GM12801 (cell line): ENCODE measurements around the gene MUC2.

Source experiments
- TF ChIP-seq, protein P1 (sequence below): IDR thresholded peaks from one replicate; pipeline ENCODE4 v1.5.1; 2011; ENCODE audit warnings: control low read depth; ENCODE audit not compliant: insufficient read length; ENCODE audit errors: extremely low read depth

The MUC2 gene

DNA sequence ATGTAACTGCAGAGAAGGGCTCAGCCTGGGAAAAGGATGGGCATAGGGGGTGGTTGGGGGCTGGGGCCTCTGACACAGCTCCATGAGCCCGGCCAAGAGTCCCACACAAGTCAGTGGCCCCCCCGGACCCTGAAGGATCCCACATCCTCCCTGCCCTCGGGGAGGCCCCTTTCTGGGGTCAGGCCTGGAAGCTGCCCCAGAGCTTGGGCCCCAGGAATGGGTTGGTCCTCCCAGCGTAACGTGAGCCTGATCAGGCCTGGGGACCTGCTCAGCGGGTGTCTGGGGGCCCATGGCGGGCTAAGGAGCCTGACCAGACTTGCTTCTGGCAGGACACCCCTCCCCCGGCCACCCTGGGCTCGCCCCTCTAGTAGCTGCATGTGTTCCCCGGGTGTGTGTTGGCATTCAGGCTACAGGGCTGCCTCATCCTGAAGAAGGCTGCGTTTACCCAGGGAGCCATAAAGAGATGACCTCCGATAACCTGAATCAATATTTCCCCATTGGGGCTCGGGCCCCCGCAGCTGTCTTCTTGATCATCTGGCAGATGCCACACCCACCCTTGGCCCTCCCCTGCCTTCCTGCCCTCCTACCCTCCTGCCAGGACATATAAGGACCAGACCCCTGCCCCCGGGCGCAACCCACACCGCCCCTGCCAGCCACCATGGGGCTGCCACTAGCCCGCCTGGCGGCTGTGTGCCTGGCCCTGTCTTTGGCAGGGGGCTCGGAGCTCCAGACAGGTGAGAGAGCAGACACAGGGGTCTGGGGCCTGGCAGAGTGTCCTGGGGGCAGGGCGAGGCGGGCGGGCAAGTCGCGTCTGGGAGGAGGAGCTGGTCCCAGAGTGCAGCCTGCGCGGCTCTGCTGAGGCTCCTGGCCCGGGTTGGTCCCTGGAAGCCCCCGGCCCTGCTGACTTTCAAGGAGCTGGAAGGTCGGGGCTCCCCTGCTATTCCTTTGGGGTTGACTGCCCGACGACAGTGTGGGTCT lies at the start of gene MUC2:
Gene MUC2 (plus strand): TSS at position 631 of the 978 bp plus-strand sequence.
- TF ChIP-seq, protein P1, sequence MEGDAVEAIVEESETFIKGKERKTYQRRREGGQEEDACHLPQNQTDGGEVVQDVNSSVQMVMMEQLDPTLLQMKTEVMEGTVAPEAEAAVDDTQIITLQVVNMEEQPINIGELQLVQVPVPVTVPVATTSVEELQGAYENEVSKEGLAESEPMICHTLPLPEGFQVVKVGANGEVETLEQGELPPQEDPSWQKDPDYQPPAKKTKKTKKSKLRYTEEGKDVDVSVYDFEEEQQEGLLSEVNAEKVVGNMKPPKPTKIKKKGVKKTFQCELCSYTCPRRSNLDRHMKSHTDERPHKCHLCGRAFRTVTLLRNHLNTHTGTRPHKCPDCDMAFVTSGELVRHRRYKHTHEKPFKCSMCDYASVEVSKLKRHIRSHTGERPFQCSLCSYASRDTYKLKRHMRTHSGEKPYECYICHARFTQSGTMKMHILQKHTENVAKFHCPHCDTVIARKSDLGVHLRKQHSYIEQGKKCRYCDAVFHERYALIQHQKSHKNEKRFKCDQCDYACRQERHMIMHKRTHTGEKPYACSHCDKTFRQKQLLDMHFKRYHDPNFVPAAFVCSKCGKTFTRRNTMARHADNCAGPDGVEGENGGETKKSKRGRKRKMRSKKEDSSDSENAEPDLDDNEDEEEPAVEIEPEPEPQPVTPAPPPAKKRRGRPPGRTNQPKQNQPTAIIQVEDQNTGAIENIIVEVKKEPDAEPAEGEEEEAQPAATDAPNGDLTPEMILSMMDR = no peak

GRCh38 chr11:1025410-1026162 lies 49.1 kb upstream of the MUC2 start:
- TF ChIP-seq, protein P1 = no peak

- TF ChIP-seq, protein P1 = no peak
Observed at GRCh38 chr11:1026163-1026450, 48.6 kb upstream of the MUC2 start.

DNA sequence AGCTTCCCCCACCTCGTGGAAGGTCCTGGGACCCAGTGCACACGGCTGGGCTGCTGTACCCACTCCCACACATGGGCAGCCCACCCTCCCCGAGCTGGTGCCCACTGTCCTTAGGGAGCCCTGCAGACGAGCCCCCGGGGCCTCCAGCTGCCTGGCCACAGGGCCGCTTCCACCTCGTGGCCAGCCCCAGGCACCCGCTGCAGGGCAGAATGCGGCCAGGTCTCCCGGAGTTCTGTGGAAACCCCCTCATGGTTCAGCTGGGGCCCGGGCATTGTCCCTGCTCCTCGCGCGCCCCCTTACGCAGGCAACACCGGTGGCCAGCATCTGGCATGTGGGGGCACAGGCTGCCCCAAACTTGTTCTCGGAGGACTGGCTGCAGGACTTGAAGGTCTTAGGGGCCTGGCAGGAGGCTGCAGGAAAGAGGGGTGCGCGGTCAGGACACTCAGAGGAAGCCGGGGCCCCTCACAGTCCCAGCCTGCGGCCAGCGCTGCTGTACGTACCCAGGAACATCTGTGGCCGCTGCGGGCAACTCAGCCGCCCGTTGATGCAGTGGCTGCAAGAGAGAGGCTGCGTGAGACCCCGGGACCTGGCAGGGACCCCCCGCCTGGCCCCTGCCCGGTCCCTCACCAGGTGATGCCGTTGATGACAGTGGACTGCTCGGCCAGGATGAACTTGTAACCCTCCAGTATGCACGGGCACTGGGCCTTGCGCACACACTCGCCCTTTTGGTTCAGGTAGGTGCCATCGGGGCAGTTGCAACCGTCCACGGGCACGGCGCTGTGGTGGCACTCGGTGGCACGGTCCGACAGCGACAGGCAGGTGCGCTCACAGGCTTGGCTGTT lies 47.8 kb upstream of the MUC2 start:
- TF ChIP-seq, protein P1 = no peak

DNA sequence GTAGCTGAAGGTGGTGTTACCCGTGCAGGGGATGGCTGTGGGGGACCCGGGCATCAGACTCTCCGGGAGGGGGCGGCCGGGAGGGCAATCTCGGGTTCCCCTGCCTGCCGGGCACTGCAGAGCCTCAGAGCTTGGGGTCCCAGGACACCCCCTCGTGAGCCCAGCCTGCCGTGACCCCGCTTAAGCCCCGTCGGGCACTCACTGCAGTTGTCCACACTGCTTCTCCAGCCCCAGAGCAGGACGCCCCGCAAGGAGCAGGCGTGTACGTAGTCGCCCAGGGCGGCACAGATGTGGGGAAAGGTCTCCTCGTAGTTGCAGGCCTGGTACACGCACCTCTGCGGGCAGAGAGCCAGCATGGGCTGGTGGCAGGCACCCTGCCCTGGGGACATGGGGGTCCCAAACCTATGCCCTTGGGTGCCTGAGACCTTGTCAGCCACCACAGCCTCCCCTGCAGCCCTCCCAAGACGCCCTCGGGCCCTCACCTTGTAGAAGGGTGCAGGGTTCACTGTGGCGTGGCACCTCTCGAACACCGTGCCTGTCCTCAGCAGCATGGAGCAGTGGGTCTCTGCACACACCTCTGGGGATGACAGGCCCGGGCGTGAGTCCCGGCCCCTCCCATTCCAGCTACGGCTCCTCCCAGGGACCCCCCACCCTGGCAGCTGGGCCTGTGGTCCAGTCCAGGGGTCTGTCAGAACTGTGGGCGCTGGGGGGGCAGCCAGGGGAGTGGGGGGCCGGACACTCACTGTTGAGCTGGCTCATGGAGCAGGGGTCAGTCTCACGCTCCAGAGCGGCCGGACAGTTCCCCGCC lies 47.0 kb upstream of the MUC2 start:
- TF ChIP-seq, protein P1 = no peak

DNA sequence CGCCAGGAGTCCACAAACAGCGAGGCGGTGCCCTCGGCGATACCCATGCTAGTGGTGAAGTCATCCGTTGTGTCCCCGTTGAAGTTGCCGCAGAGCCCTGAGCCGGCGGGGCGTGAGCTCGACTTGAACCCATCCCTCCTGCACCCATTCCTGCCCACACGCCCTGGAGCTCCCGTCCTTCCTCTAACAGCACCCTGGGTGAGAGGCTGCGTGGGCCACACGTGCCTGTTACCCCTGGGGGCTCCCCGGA lies 46.5 kb upstream of the MUC2 start:
- TF ChIP-seq, protein P1 = no peak
